ENCODE data around the gene CHRNA10.

GRCh38 chr11:3617990-3618389, 53.2 kb downstream of the CHRNA10 start:
- no peak for TF ChIP-seq EP300 (IDR thresholded peaks at IDR 0.05; ENCODE audit: low read depth)
- TF ChIP-seq POLR2A (IDR thresholded peaks at IDR 0.05): no peak
- TF ChIP-seq CTCF (IDR thresholded peaks at IDR 0.05): no peak
- no peak for TF ChIP-seq POLR2AphosphoS5 (IDR thresholded peaks at IDR 0.05)

Measured in transverse colon (tissue), 4 donors.